Stimulated activated CD4-positive, alpha-beta T cell treated with anti-CD3 and anti-CD28 coated beads, Interleukin-1b, Interleukin-23, amount 100 ng/mL, for 24 hours (primary cell): ENCODE data around the gene ZMIZ1.
"Not testable (repeated sequence)": the region's sequence is repeated elsewhere in the genome, so short reads cannot be mapped to it uniquely, and the experiment has no call there.

ENCODE experiments used
- DNase-seq, 4 experiments: peaks; one replicate each; pipeline ENCODE4 v3.0.0-alpha.2; 2020; ENCODE audit warnings: low read depth in 4 of 4, low spot score in 1 of 4

ZMIZ1 gene

GRCh38 chr10:79029478-79030390 lies 39.0 kb upstream of the ZMIZ1 start:
- no peak for DNase-seq

GRCh38 chr10:79030705-79031104 lies 38.1 kb upstream of the ZMIZ1 start:
- no peak for DNase-seq

DNA sequence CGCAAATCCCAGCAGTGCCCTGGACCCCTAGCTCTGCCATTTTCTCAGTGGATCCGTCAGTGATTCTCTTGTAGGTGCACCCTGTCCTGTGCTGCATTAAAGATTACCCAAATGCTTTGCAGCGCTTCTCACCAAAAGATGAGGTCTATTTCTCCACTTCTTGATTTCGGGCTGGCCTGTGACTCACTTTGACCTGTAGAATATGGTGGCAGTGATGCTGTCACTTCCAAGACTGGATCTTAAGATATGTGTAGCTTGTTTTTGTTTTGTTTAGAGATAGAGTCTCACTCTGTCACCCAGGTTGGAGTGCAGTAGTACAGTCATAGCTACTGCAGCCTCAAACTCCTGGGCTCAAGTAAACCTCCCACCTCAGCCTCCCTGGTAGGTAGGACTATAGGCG lies 37.0 kb upstream of the ZMIZ1 start:
- DNase-seq = no peak

DNA sequence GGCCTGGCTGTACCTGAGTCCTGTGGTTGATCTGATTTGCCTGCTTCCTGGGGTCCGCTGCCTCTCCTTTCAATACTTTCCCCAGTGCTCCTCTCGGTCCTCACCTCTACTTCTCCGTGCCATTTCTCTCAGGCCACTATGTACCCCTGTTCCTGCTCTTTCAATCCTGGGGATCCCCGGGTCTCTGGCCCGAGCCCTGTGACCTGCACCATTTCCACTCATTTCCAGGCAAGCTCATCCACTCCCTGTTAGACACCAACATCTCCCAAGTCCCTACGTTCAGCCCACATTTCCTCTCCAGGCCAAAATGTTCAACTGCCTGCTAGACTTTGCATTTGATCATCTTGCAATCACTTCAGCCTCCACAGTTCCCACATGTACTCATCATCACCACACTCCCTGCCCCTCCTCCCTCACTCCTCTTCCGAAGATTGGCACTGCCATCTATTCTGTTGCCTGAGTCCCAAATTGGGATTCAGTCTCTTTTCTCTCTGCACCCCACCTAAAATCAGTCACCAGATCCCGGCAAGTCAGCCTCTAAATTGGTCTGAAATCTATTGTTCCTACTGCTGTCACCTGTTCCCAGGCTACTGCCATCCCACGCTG lies 34.4 kb upstream of the ZMIZ1 start:
- DNase-seq = no peak

DNA sequence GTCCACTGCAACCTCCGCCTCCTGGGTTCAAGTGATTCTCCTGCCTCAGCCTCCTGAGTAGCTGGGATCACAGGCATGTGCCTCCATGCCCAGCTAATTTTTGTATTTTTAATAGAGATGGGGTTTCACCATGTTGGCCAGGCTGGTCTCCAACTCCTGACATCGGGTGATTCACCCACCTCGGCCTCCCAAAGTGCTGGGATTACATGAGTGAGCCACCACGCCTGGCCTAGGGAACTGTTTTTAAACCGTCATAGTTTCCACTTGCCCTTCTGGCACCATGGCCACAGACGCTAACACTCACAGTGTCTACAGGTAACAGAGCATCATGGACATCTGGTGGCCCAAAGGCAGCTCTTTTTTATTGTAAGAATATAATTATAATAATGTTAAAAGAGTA lies 32.4 kb upstream of the ZMIZ1 start:
- not testable (repeated sequence) for DNase-seq

DNA sequence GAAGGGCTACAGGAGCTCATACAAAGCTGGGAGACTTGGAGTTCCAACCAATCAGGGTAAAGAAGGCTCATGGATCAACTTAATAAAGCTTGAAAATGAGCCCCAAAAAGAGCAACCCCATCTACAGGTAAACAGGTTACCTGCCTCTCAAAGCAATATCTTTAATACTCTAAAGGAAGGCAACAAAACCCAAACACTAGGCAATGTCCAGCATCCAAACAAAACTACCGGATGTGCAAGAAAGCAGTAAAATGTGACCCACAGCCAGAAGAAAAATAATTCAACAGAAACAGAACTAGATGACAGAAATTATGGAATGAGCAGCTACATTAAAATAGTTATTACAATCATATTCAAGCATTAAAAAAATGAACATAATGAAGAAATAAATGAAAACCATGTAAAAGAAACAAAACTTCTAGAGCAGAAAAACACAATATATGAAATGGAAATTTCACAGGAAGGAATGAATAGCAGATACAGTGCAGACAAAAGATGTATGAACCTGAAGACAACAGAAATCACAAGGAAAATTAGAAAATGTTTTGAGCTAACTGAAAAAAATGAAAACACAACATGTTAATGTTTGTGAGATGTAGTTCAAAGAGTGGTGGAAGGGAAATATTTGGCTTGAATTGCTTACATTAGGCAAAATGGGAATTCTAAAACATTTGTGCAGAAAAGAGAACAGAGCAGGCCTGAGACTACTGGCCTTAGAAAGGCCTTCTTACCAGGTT lies 30.5 kb upstream of the ZMIZ1 start:
- no peak for DNase-seq

- no peak for DNase-seq
Observed at GRCh38 chr10:79038841-79039201, 29.9 kb upstream of the ZMIZ1 start.

DNA sequence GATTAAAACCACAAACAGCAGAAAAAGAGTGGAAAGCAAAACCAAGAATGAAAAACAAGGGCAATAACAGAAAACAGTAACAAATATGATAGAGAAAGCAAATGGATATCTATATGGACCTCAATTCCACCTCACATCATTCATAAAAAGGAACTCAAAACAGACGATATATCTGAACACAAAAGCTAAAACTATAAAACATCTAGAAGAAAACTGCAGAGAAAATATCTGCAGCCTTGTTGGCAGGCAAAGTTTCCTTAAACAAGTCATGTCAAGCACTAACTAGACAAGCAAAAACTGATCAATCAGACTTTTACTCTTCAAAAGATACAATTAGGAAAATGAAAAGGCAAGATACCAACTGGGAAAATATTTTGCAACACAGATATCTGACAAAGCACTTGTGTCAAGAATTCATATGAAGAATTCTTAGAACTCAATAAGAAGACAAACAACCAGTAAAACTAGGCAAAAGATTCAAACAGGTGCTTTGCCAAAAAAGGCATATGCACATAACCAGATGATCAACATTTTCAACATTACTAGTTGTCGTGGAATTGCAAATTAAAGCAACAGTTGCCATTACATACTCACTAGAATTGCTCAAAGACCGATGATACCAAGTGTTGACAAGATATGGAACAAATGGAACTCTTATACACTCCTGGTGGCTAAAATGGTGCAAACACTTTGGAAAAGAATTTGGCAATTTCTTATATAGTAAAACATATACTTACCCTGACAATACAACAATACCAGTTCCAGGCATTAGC lies 25.9 kb upstream of the ZMIZ1 start:
- DNase-seq = no peak

DNA sequence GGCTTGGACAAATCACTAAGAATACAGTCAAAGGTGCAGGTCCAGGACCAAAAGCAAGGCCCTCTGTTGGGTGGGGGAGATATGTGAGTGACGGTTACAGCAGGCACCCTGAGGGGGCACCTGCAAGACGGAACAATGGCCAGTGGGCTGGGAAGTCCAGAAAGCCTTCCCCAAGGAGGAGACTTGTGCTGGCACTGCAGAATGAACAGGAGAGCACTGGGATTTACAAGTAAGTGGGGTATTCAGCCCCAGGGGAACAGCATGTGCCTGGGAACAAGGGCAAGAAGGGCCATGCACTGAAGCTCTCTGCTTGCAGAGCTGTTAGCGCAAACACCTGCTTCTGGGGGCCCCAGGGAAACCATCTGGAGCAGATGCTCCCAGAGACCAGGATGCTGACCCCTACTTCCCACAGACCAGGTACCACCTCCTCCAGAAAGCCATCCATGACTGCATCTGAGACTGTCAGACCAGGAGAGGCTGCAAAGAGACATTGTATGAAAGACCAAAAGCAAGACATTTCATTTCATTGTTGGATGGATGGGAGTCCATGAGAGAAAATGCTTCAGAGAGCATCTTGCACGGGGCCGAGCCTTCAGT lies 24.6 kb upstream of the ZMIZ1 start:
- no peak for DNase-seq

DNA sequence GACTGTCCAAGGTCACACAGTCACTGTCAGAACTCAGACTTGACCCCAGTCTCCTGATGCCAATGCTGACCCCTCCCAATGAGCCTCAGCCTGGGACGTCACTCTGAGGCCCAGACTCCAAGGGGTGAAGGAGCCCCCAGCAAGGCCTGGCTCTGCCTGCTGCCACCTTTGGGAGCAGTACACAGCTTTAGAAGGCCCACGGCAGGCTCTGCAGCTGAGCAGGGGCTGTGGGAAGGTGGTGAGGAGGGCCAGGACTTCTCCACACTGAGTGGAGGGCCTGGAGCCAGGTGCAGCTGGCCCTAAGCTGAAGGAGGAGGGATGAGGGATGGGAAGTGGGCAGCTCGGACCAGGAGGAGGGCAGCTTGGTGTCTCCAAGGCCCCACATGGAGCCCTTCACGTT lies 23.9 kb upstream of the ZMIZ1 start:
- DNase-seq = no peak

DNA sequence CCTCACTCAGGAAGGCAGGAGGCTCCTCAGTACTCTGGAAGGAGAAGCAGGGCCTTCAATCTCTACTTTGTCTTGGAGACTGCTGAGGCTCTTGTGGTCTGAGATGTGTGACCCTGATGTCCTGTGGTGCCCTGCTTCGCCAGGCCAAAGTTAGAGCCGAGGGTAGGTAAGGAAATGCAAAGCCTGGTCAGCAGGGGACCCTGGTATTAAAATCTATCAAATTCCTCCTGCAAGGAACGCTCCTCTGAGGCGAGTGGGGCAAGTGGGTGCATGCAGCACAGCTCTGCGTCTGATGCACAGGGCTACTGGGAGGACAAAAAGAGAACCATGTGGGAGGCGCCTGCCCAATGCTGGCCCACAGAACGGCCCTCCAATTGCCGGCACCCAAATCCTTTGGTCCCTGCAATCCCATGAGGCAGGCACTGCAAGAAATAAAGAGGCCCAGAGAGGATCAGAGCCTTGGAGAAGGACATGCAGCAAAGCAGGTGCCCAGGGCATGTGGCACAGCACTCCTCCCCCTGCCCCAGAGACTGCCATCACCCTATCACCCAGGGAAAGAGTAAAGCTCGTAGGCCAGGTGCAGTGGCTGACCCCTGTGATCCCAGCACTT lies 23.1 kb upstream of the ZMIZ1 start:
- DNase-seq = no peak

GRCh38 chr10:79046326-79046725 lies 22.4 kb upstream of the ZMIZ1 start:
- no peak for DNase-seq

- no peak for DNase-seq
Observed at GRCh38 chr10:79046741-79047583, 21.8 kb upstream of the ZMIZ1 start.

DNA sequence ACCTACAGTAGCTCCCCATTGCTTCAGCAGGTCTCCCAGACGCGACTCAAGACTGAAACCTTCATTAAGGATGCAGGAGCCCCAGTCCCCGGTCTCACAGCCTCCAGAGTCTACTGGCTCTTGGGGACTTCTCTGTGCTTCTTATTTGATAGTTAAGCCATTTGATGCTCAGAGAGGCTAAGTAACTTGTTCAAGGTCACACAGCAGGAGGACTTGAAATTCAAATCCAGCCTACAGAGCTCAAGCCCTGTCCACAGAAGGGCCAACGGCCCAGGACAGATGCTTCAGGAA lies 21.2 kb upstream of the ZMIZ1 start:
- no peak for DNase-seq

DNA sequence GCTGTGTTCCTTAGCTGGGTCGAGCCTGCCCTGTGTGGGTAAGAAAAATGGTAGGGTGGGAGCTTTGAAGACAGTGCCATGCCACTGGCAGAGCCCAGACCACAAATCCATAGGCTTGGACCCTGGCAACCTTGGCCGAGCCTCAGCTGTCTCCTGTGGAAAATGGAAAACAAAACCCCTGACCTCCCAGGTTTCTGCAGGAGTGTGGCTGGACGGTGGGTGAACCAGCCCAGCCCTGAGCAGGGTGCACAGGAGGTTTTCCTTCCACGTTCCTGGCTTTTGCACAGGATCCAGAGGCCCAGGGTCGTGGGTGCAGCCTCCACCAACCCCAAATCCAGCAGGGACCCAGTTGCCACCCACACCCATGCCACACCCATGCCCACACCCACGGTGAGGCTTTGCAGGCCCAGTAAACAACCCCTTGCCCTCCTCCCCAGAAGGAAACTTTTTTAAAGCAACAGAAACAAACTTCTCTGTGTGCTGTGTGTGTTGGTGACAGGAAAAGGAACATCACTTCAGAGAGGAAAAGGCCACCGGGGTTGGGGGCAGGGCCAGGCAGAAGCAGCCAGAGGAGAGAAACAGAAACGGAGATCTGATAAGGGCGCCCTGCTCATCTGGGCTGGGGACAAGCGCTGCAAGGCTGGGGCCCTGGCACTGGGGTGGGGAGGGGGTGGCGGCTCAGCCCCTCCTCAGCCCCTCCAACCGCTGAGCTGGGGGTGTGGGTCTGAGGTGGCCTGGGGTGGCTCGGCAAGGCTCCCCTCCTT lies 20.7 kb upstream of the ZMIZ1 start:
- DNase-seq = no peak

DNA sequence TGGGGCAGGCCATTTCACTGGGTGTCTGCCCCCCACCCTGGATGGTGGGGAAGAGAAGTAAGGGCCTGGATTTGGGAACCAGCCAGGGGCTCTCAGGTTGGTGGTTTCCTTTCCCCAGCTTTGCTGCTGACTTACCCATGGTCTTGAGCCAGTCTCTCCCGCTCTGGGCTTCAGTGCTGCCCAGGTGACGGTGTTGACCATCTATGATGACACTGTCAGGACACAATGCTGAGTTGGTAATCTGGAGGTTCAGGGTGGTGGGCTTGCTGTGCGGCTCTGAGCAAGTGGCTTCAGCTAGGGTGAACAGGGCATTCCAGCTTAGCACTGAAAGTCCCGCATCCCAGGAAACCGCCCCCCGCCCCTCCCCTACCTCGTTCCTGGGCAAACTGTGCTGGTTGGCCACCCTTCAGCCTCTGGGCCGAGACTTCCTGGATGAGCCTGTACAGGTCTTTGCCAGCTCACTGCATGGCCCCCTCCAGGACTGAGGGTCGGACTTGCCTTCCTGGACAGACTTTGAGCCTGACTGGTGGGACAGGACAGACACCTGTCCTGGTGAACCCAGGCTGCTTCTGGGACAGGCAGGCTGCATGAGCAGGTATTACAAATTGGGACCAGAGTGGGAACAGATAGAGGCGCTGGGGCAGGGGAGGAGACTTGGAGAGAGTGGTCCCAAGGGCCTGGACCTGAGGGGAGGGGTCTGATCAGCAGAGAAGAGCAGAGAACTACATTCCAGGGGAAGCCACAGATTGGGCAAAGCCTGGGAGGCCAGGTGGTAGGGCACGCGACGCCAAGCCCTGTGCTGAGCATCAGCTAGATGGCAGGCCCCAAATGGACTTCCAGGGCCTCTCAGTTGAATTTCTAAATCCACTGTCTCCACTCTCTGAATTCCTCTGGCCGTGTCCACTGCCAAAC lies 19.9 kb upstream of the ZMIZ1 start:
- DNase-seq = no peak

- DNase-seq = no peak
Observed at GRCh38 chr10:79049931-79050895, 18.6 kb upstream of the ZMIZ1 start.
